Activated T-cell treated with anti-CD3 and anti-CD28 coated beads for 24 hours (primary cell): Measurements from ENCODE around the gene EIF4A3.
A peak's percentile ranks its signal among the peaks of the same experiment; 100 is the strongest.

ENCODE experiments used
- DNase-seq: peaks from one replicate; pipeline ENCODE4 v3.0.0-alpha.2; 2020; ENCODE audit warnings: low read depth

EIF4A3 gene

DNA sequence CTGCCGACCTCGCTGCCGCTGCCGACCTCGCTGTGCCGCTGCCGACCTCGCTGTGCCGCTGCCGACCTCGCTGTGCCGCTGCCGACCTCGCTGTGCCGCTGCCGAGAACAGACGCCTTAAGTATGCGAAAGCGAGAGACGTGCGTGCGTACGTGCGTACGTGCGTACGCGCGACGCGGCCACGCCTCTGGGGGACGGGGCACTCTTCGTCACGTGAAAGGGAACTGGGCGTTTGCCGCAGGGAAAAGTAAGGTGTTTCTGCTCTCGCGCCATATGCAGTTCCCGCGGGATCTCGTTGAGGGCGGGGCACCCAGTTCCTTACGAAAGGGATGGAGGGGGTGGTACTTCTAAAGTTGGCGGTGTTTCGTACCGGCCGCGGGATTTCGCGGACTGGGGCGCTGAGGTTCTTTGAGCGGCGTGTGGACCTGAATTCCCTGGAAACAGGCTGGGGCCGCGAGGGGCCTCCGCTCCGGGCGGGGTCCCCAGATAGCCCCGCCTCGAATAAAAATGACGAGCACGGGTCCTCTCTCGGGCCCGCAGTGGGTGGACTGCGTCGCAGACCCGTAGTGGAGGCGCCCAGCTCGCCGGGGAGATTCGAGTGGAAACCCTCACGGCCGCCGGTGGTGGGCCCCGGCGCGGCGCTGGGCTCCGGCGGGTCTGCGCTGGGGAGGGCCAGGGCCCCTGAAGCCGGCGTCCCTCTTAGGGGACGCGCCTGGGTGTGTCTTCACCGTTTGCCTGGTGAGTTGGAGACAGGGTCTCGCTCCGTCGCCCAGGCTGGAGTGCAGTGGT, at the start of gene EIF4A3:
Gene EIF4A3, minus strand, starts transcription at position 94 of the 788 bp plus-strand sequence. CDS start 167 bp downstream, outside the sequence.
- peak; percentile 96 for DNase-seq

DNA sequence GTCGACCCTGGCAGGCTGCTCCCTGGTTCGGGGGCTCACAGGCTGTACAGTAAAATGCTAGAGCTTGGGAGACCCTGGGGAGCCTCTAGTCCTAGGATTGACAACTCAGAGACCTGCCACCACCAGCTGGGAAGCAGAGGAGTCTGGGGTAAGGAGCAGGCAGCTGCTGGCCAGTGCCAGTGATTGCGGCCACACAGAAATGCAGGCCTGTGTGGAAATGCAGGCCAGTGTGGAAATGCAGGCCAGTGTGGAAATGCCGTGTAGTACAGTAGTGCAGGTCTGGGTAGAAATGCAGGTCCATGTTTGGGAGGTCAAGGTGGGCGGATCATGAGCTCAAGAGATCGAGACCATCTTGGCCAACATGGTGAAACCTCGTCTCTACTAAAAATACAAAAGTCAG, 49.7 kb upstream of the EIF4A3 start:
- no peak for DNase-seq

DNA sequence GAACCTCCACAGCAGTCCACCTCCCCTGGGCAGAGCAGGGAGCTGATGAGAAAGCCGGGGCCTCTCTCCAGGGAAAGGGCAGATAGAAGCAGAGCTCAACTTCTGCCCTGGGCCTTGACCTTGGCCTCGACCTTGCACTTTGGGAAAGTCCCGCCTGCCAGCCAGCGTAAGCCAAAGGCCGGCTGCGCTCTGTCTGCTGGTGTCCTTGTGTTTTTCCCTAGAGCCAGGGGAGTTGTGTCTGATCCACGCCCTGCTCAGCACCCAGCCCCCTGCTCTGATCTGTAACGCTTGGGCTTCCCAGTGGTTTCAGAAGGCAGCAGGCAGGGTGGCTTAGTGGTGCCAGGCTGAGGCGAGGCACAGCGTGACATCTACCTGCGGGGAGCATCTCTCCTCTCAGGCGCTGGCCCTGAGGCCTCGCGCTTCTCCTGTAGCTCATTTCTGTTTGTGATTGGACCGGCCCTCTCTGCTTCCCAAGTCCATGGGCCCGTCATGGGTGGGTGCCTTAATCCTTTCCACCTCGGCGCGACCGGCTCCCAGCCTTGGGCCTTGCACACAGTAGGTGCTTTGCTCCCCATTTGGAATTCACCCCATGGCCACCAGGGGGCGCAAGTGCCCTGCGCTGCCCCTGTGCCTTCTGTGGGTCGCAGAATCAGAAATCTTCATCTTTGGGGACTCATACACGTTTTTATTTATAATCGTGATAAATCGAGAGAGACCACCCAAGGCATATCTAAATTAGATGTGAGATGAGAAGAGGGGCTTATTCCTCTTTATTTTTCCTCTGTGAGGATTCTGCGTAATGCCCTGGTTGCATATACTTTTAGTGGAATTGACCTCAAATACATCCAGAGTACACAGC, 49.0 kb upstream of the EIF4A3 start:
- DNase-seq, result peak; percentile 45

DNA sequence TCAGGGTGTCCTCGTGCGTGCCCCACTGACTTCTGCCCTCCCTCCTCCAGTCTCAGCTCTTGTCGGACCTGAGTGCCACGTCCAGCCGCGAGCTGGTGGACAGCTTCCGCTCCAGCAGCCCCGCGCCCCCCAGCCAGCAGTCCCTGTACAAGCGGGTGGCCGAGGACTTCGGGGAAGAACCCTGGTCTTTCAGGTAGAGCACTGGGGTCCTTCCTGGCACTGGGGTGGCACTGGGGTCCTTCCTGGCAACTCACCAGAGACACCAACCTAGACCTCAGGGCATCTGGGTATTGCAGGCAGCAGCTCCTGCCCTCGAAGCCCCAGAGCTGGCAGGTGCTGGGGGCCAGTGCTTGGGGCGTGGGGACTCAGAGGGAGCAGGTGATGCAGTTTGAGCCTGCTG, 48.2 kb upstream of the EIF4A3 start:
- no peak for DNase-seq

DNA sequence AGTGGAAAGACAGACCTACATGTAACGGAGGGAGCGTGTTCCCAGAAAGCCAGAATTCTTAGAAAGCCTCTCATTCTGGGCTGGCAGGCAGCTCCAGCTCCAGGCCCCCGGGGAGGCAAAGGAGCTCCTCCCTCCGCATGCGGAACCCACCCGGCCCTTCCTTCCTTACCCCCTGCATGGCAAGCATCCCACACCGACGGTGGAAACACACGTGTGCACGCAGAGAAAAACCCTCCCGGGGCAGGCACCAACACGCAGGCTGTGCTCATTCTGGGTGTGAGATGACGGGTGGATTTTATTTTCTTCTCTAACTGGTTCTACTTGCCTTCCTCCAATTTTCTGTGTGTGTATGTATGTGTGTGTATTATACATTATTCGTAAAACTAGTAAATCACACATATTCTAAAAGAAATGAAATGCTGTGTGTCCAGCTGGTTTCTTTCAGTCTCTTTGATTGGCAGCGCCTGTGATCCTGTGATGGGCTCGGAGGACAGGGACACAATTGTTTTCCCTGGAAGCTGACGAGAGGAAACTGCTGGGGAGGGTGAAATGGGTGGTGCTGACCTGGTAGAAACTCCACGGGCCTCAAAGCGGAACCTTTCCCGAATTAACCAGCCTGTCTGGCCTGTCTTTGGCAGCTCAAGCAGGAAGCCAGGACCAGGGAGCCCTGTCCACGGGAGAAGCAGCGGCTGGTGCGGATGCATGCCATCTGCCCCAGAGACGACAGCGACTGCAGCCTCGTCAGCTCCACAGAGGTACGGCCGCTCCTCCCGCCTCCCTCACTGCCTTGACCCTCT, 45.1 kb upstream of the EIF4A3 start:
- DNase-seq, result no peak

DNA sequence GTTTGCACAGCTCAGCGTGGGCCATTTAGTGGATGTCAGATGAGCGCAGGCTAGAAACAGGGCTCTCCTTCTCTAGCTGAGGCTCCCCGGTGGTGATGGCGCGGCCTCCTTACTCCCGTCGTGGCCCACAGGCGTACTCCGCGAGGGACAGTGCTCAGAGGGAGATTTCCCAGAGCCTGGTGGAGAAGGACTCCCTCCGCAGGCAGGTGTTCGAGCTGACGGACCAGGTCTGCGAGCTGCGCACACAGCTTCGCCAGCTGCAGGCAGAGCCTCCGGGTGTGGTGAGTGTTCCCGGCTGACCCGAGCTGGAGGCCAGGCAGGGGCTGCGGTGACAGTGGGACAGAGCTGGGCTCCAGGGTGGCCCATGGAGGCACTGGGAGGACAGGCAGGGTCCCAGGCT, 44.3 kb upstream of the EIF4A3 start:
- no peak for DNase-seq

DNA sequence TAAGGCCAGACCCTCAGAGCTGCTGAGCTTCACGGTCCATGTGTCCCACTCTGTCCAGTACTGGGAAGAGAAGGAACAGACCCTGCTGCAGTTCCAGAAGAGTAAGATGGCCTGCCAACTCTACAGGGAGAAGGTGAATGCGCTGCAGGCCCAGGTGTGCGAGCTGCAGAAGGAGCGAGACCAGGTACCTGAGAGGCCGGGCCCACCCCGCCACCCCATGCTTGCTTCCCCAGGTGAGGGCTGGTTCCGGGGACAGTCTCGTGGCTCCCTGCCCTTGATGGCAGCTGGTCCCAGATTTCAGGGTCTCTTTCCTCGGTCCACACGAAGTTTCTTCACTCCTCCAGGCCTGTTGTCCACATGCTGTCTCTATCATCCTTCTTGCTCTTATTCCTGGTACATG, 43.8 kb upstream of the EIF4A3 start:
- no peak for DNase-seq

DNA sequence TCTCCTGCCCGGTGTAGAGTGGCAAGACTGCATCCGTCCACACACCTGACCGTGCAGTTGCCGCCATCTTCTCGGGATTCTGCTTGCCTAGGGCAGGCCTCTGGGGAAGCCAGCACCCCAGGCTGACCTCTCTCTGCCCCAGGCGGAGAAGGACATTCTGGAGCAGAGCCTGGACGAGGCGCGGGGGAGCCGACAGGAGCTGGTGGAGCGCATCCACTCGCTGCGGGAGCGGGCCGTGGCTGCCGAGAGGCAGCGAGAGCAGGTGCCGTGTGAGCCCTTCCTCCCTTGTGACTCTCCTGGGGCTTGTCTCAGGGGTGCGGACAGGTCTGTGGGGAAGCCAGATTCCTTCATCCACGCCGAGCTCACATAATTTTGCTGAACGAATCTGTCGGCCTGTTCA, 42.7 kb upstream of the EIF4A3 start:
- no peak for DNase-seq

DNA sequence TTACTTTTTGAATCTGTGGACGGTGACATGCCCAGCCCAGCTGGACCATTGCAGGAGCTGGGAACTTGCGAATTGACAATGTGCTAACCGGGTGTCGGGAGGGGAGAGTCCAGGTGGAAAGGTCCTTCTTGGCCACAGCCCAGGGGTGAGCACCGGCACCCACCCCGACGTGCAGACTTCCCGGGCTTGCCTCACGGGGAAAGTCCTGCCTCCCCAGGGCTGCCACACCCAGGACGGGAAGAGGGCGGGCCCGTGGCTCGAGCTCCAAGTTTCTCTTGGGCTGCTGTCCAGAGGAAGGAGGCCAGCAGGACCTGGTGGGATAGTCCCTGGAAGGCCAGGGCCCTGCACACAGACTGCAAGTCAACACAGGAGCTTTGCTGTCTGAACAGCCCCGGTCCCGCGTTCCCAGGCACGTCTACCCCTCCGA, 40.6 kb upstream of the EIF4A3 start:
- DNase-seq, result no peak

DNA sequence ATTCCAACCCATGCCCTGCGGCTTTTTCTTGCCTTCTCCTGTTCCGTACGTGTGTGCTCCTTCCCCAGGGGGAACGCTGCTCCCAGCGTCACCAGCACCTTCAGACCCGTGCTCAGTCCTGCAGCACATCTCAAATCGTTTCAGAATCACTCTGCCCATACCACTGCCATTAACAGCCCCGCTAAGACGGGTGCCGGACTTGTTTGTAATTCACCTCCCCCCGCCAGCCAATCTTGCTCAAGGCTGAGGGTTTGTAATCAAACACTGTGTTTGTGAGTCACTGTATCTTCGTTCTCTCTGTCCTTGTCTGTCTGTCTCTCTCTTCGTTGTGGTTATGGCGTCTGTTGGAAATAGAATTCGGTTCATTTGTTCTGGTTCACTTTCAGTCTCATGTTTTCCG, 40.2 kb upstream of the EIF4A3 start:
- no peak for DNase-seq

DNA sequence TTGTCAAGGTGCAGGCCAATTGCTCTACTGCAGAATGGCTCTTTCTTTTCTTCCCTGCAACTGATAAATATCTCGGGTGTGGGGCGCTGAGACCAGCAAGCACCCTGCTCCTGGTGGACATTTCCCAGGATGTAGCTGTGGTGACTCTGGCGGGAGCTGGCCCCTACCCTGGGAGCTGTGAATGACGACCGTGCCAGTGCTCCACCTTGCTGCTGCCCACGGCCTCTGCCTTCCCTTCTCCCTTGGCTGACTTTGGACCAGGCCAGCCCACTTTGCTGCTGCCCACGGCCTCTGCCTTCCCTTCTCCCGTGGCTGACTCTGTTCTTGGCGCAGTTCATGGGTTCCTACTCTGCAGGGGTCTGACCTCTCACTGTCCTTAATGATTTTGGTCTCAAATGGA, 39.0 kb upstream of the EIF4A3 start:
- no peak for DNase-seq

DNA sequence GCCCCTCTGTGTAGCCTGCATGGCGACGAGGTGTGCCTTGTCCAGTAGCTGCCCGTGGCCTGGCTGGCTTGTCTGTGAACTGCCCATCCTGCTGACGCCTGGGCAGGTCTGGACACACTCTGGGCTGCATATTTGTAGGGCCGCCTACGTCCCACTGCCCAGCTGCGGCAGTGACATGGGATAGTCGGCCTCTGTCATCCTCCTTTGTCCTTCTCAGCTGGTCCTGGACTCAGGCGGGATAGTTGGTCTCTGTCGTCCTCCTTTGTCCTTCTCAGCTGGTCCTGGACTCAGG, 37.4 kb upstream of the EIF4A3 start:
- DNase-seq, result no peak

DNA sequence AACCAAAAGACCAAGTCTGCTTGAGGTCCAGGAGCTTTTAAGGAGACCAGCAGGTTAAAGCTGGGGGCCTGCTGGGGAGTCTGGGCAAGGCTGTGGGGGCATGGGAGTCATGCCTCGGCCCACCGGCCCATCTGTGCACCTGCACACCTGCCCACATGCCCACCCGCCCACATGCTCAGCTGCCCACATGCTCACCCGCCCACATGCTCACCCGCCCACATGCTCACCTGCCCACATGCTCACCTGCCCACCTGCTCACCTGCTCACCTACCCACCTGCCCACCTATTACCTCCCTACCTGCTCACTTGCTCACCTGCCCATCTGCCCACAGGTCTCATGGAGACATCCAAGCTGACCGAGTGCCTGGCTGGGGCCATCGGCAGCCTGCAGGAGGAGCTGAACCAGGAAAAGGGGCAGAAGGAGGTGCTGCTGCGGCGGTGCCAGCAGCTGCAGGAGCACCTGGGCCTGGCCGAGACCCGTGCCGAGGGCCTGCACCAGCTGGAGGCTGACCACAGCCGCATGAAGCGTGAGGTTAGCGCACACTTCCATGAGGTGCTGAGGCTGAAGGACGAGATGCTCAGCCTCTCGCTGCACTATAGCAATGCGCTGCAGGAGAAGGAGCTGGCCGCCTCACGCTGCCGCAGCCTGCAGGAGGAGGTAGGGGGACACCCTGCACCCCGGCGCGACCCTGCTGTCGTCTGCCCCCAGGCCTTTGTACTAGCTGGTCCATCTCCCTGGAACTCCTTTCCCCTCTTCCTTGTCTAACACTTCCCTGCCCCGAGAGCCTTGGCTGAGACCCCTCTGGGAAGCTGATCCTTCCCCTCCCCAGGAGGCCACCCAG, 36.9 kb upstream of the EIF4A3 start:
- DNase-seq, result no peak

DNA sequence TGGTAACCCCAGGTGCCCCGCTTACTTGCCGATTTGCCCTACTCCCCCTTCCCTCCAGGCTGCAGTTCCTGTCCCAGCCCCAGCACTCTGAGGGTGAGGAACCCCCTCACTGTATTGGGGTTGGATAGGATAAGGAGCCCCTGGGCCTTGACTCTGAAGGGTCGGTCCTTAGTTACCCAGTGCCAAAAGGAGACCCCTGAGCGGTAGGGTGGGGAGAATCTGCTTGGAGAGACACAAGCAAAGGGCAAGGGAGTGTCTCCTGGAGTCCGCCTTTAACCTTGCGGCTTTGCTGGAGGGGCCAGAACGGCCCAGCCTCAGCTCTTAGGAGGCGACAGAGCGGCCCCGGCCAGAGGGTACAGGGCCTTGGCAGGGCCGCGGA, 35.9 kb upstream of the EIF4A3 start:
- no peak for DNase-seq

DNA sequence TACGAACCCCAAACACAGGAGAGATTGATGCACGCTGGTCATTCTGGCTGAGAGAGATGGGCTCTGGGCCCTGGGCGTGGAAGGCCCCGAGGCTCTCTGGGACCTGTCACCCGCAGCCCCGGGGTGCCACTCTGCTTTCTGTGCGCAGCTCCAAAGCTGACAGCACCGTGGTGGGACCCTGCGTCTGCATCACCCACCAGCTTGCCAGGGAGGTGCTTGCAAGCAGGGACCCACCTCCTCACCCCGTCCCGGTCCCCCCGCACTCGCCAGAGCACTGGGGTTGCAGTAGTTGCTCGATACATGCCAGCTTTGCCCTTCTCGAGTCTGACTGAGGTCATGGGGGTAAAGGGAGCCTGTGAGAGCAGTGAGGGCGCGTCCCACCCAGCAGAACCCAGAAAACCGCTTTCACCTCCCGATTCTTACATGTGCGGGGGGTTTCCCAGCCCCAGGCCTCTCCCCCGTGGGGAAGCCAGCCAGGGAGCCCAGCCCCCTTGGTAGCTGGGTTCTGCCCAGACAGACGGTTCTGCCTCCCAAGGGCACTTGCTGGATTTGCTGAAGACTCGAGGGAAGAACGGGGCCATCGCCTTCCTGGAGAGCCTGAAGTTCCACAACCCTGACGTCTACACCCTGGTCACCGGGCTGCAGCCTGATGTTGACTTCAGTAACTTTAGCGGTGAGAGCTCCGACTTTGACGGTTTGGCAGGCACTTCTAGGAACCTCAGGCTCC, 35.4 kb upstream of the EIF4A3 start:
- no peak for DNase-seq

DNA sequence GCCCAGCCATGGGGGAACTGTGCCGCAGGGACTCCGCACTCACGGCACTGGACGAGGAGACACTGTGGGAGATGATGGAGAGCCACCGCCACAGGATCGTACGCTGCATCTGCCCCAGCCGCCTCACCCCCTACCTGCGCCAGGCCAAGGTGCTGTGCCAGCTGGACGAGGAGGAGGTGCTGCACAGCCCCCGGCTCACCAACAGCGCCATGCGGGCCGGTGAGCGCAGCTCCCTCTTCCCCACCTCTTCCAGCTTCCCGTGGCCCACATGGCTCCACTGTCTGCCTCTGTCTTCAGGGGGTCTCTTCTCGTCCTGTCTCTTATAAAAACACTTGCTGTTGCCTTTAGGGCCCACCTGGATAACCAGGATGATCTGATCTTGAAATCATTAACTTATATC, 34.5 kb upstream of the EIF4A3 start:
- DNase-seq, result no peak

DNA sequence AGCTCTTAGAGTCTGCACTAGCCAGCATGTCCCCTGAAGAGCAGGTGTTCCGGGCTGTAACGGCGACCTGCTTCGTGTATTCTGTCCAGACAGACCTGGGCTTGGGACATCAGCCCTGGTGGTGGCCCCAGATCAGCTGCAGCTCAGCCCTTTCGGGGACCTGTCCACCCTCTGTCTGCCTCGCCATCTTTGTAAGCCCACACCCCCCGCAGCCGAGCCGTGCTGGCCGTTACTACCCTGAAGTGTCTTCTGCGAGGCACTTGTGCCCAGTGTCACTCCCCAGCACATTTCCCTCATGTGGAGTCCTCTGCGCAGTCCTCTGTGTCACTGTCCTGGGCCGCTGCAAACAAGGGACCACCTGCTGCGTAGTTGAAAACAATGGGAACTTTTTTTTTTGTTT, 33.3 kb upstream of the EIF4A3 start:
- DNase-seq, result no peak

DNA sequence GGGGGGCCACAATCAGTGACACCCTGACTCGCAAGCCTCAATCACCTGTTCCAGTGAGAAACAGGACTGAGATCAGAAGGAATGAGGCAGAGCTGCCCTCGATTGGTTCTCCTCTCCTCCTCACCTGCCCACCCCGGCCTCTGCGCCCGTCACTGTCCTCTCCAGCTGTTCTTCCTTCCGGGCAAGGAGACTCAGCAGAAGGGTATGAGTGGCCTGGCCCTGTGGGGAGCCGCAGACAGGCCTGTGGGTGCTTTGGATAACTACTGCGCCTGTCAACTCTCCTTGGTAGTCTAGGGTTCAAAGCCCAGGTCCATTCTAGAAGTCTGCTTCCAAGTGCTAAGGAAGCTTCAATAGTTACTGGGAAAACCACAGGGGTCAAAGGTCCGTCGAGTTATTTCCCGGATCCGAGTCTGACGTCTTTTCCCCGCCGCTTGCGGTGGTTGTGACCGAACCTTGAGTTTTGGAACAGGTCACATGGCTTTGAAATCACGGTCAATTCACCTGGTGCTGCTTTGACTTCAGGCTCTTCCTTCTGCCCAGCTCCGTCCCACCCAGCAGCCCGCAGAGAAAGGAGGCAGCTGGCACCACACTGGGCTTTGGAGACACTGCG, 31.2 kb upstream of the EIF4A3 start:
- no peak for DNase-seq

DNA sequence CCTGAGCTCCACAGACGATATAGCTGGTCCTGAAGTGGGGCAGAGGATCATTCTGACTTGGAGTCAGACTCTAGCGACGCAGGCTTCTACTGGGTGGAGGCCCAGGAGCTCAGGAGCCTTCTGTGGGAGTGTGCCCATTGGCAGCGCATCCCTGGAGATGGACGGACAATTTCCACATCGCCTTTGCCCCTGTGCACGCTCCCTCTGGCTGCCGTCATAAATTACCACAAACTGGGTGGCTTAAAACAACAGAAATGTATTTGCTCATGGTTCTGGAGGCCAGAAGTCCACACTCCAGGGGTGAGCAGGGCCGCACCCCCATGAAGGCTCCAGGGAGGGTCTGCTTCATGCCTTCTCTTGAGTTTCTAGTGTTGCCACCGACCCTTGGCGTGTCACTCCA, 29.8 kb upstream of the EIF4A3 start:
- no peak for DNase-seq

DNA sequence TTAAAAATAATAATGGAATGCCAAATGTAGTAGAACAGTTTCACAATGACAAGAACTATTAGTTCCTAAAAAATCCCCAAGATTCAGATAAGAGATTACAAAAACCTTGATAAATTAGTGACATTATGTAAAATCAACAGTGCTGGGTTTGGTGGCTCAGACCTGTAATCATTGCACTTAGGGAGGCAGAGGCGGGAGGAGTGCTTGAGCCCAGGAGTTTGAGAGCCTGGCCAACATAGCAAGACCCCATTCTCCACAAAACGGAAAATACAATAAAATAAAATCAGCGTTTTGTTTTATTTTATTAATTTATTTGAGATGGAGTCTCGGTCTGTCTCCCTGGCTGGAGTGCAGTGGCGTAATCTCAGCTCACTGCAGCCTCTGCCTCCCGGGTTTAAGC, 27.0 kb upstream of the EIF4A3 start:
- no peak for DNase-seq

DNA sequence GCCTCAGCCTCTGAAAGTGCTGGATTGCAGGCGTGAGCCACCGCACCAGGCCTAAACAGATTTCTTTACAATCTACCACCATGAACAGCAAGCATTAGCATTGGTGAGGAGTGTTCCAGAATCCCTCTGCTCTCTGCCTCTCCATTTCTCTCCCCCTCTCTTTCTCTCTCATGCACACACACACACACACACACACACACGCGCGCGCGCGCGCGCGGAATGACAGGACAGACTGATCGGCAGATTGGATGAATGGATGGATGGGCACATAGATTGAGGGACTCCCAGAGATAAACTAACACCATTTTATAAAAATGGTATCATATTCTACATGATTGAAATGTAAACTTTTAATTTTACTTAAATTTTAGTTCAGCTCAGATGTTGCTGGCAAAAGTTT, 26.2 kb upstream of the EIF4A3 start:
- no peak for DNase-seq
